ENCODE measurements around the gene INTU.
"Not testable (repeated sequence)": the region's sequence is repeated elsewhere in the genome, so short reads cannot be mapped to it uniquely, and the experiment has no call there.

The INTU gene

GRCh38 chr4:127632420-127633403, at the start of gene INTU:
INTU (plus strand) TSS chr4:127632957; CDS start chr4:127633035, 78 bp downstream.
- peak; percentile 98 for DNase-seq (ENCODE audit: low read depth, low spot score)

- DNase-seq (ENCODE audit: low read depth, low spot score) = peak; percentile 36
Observed at GRCh38 chr4:127586496-127586895, 46.3 kb upstream of the INTU start.

- DNase-seq (ENCODE audit: low read depth, low spot score) = peak; percentile 59
Observed at GRCh38 chr4:127586922-127587571, 45.7 kb upstream of the INTU start.

DNA sequence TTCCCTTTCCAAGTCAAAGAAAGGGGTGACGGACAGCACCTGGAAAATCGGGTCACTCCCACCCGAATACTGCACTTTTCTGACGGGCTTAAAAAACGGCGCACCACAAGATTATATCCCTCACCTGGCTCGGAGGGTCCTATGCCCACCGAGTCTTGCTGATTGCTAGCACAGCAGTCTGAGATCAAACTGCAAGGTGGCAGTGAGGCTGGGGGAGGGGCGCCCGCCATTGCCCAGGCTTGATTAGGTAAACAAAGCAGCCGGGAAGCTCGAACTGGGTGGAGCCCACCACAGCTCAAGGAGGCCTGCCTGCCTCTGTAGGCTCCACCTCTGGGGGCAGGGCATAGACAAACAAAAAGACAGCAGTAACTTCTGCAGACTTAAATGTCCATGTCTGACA, 43.6 kb upstream of the INTU start:
- not testable (repeated sequence) for DNase-seq (ENCODE audit: low read depth, low spot score)

- no peak for DNase-seq (ENCODE audit: low read depth, low spot score)
Observed at GRCh38 chr4:127598656-127599055, 34.1 kb upstream of the INTU start.

GRCh38 chr4:127601029-127601428, 31.7 kb upstream of the INTU start:
- no peak for DNase-seq (ENCODE audit: low read depth, low spot score)

DNA sequence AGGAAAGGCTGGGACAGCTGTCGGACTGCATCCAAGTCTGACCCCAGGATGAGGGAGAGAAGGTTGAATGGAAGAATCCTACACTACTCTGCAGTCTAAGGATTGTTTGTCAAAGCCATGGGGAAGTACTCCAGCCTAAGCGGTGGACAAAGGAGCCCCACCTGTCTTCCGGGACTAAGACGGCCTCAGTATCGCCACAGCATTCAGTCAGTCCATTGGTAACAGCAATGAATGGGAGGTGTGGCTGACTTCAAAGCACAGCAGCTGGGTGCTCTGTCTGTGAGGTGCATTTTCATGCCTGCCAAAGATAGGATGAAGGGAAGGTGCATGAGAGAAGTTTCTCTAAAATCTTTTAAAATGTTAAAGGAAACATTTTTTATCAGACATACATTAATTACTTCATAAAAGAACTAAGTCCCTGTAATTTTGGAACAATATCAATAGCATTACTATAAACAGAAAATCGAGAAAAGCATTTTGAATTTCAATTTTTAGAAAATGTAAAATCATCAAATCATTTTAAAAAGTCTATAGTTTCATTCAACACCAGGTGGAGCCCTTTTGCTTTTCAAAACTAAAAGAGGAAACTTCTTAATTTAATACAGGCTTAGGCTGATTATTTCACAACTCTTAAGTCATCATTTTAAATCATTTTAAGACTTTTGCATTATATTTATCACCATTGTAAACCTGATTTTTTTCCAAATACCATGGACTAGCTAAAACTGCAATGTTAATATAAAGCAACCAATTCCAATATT, 27.6 kb upstream of the INTU start:
- DNase-seq (ENCODE audit: low read depth, low spot score) = peak; percentile 32

DNA sequence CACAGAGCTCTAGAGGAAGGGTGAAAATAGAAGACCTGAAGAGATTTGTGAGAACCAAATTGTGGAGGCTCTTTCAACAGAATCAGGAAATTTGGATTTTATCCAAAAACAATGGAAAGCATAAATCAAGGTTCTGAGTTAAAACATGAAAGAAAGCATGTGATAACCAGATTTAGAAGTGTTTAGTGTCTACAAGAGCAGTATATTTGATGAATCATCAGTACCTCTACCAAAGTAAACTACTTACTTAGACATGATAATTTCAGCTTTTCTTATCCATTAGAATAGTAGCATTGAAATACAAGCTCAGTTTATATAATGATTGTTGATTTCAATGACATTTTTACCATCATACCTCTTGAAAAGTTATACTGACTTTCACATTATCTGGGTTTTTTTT, 25.9 kb upstream of the INTU start:
- DNase-seq (ENCODE audit: low read depth, low spot score) = no peak

DNA sequence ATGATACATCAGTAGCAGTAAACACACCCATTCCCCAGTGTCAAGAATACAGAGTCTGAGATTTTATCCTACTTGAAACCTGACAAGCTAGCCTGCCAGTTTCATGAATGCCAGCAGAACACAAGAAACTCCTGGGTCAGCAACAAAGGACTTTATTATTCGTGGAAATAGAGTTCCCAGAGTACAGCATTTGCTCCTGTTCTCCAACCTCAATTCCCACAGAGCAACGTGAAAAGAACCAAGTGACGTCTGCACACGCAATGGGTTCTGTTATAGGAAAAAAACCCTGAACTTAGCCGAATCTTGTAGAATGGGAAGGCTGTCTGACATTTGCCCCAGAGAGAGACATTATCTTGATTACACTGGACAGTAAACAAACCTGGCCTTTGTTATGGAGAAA, 23.3 kb upstream of the INTU start:
- DNase-seq (ENCODE audit: low read depth, low spot score) = no peak

DNA sequence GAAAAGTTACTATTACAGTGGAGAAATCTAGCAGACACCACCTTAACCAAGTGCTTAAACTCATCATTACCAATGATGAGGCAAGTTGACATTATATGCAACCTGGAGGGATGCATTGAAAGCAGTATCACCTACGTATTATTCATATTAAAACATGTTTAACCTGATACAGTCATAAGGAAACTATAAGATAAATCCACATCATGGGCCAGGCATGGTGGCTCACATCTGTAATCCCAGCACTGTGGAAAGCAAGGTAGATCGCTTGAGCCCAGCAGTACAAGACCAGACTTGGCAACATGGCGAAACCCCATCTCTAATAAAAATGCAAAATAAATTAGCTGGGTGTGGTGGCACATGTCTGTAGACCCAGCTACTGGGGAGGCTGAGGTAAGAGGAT, 22.3 kb upstream of the INTU start:
- no peak for DNase-seq (ENCODE audit: low read depth, low spot score)

DNA sequence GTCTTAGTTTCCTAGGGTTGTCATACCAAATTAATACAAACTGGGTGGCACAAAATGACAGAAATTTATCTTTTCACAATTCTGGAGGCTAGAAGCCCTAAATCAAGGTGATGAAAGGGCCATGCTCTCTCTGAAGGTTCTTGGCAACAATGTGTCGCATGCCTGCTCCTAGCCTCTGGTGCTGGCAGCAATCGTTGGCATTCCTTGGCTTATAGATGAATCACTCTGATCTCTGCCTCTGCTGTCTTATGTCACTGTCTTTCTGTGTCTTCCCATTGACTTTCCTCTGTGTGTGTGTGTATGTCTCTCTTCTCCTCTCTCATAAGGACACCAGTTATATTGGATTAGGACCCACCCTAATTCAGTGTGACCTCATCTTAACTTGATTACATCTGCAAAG, 15.9 kb upstream of the INTU start:
- DNase-seq (ENCODE audit: low read depth, low spot score) = no peak

DNA sequence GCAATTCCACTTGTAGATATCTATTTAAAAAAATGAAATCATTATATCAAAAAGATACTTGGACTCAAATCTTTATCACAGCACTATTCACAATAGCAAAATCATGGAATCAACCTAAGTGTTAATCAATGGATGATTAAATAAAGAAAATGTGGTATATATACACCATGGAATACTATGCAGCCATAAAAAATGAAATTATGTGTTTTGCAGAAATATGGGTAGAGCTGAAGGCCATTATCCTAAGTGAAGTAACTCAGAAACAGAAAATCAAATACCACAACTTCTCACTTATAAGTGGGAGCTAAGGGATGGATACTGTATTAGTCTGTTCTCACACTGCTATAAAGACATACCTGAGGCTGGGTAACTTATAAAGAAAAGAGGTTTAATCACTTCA, 14.3 kb upstream of the INTU start:
- DNase-seq (ENCODE audit: low read depth, low spot score) = no peak

DNA sequence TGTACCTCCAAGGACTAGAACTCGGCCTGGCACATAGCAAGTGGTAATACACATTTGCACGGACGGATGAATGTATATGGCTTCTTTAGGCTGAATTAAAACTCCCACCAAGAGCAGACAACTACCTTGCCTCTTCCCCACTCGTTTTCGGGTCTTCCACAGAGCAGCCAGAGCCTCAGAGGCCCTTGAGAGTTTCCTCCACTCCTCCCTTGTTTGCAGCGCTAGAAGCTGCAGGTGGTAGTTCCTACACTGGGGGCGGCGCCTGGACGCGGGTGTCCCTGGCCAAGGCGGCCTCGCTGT, 10.2 kb upstream of the INTU start:
- DNase-seq (ENCODE audit: low read depth, low spot score) = no peak

DNA sequence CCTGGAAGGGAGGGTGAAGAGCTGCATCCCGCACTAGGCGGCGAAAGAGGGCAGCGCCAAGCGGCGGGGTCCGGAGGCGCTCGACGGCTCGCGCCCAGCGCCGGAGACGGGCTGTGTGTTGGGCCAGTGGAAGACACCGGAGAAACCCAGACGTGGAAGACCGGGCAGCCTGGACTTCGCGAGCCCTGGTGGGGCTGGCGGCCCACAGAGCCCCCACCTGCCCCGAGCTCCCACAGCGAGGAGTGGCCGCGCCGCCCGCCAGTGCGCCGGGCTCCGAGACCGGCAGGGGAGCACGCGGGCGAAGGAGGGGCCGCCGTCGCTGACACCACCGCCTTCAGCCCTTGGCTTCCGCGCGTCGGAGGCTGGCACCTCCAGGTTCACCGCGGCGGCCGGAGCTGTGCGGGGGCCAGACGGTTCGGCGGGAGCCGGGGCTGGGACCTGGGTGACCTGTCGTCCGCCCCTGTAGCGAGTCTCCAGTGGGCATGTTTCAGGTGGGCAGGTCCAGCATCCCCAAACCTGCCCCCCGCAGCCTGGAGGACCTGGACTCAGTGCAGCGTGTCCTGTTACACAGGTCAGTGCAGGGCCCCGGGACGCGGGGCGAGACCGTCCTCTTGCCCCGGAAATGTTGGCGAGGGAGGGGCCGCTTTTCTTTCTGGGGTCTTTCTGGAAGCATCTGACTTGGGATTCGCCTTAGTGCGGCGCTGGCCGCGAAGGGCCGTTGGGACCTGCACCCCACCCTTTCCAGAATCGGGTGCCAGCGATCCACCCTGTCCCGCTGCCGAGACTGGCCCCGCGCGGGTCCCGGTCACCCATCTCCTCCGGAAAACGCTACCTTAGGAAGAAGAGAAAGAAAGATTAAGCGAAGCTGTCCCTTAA, 9.6 kb upstream of the INTU start:
- DNase-seq (ENCODE audit: low read depth, low spot score) = peak; percentile 82

DNA sequence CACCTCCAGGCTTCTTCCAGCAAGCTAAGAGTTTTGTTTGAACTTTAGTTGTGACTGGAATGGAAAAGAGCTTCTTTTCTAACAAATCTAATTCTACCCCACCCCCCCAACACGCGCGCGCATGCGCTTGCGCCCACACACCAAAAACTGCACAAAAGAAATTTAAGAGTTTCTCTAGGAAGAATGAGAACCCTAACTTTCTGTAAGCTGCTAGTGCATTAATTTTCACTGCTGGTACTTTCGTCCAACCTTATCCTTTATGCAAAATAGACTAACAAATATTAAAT, 9.0 kb upstream of the INTU start:
- DNase-seq (ENCODE audit: low read depth, low spot score) = peak; percentile 81

- DNase-seq (ENCODE audit: low read depth, low spot score) = peak; percentile 39
Observed at GRCh38 chr4:127624173-127624572, 8.6 kb upstream of the INTU start.

DNA sequence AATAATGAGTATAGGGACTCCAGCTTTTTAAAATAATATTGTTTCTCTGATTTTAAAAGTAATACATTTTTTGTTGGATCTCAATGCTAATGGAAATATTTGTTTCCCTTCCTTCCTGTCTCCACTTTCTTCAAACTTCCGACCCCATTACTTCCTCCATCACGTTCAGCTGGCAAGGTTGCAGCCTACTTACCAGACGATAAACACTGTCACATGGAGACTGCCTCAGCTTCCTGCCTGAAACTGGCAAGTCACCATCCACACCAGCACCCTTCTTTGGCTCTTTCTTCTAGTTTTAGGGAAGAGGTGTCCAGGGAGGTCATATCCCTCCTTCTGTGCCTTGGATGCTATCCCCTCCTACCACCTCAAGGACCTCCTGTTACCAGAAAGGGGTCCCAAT, 3.4 kb upstream of the INTU start:
- no peak for DNase-seq (ENCODE audit: low read depth, low spot score)

- no peak for DNase-seq (ENCODE audit: low read depth, low spot score)
Observed at GRCh38 chr4:127630152-127630551, 2.6 kb upstream of the INTU start.

GRCh38 chr4:127631420-127631819, 1.3 kb upstream of the INTU start:
- no peak for DNase-seq (ENCODE audit: low read depth, low spot score)

DNA sequence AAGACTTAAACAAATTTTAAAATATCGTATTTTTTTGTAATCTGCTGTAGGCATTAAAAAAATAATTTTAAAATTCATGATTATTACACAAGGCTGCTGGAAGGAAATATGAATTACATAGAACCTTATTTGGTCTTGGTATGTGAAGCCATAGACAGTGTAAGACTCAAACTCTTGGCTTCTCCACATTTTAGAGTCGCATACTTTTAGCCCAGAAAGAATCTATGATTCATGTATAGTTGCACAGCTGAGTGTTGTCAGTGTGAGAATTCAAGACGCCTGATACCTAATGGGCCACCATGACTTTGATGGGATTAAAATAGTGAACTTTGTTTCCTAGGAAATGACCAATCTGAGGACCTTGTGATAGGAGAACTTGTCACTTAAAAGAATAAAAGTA, 1.4 kb downstream of the INTU start:
- peak; percentile 70 for DNase-seq (ENCODE audit: low read depth, low spot score)

GRCh38 chr4:127641524-127641923, 8.8 kb downstream of the INTU start:
- no peak for DNase-seq (ENCODE audit: low read depth, low spot score)

DNA sequence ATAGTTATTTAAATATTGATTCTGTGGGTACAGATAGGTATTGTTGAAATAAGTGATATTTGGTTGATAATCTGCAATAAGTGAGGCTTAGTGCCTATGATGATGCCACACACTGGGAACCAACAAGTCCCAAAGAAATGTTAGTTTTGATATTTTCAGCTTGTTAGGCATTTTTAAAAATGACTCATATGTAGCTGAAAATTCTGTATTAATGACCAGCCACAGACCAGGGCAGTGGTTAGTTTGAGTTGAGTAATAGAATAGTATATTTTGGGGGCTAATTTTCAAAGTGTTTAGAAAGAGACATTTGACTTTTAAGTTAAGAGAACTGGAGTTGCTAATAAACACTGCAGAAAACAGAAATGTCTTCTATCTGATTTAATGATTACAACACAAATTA, 9.4 kb downstream of the INTU start:
- DNase-seq (ENCODE audit: low read depth, low spot score) = no peak

Measured in astrocyte of the hippocampus (primary cell).